Sigmoid colon (tissue), 7 donors: ENCODE results near the gene CBFA2T2. TPM values are rescaled to one million over a fixed set of nuclear protein-coding genes. Genes with fewer than 3 reads are reported as not detected.

Experiments
- DNase-seq: peaks from one replicate; pipeline ENCODE4 v3.0.0-alpha.2; 2019
- H3K27ac ChIP-seq, 4 donors: fragments of 200-600 bp; sonication (generic); one replicate each; pipeline ENCODE4 v1.5.1; 2016 to 2019; ENCODE audit warnings: mild to moderate bottlenecking in 1 of 4
- H3K27me3 ChIP-seq, 3 donors: fragments of 200-600 bp; sonication (generic); one replicate each; pipeline ENCODE4 v1.5.1; 2019; ENCODE audit warnings: mild to moderate bottlenecking in 1 of 3
- H3K36me3 ChIP-seq, 4 donors: fragments of 200-600 bp; sonication (generic); one replicate each; pipeline ENCODE4 v1.5.1; 2016 to 2019
- H3K4me1 ChIP-seq, 4 donors: fragments of 200-600 bp; sonication (generic); one replicate each; pipeline ENCODE4 v1.5.1; 2017 to 2019
- H3K4me3 ChIP-seq, 4 donors: fragments of 200-600 bp; sonication (generic); one replicate each; pipeline ENCODE4 v1.5.1; 2017 to 2019; ENCODE audit warnings: mild to moderate bottlenecking in 2 of 4, moderate library complexity in 1 of 4
- H3K9me3 ChIP-seq, 4 donors: fragments of 200-600 bp in 3 of 4; sonication (generic) in 3 of 4; one replicate each; pipeline versions ENCODE4 v1.5.1 to v1.6.1; 2013 to 2019
- EP300 ChIP-seq, 4 donors: sonication (generic); formaldehyde crosslinking; IDR thresholded peaks; one replicate each; pipeline ENCODE4 v1.6.1; 2017; ENCODE audit warnings: antibody characterized with exemption in 4 of 4
- POLR2A ChIP-seq, 2 donors: fragments of 450-650 bp; IDR thresholded peaks; one replicate each; pipeline ENCODE4 v1.6.1; 2016; ENCODE audit warnings: antibody characterized with exemption in 2 of 2, mild to moderate bottlenecking in 2 of 2, moderate library complexity in 2 of 2
- POLR2AphosphoS5 ChIP-seq, 4 donors: sonication (generic); formaldehyde crosslinking; IDR thresholded peaks; one replicate each; pipeline ENCODE4 v1.6.1; 2017; ENCODE audit warnings: antibody characterized with exemption in 4 of 4
- WGBS, 2 donors: extraction: QIAGEN DNeasy Blood & Tissue Kit; methylation state at CpG; one replicate each; pipeline ENCODE4 v1.1.7; 2013; 5-methylcytosine and 5-hydroxymethylcytosine counted together
- intact Hi-C: fragments of 100-400 bp; cut with DNase I; formaldehyde crosslinking; loops from one replicate; pipeline ENCODE4 v1.15.1; 2023
- polyA plus RNA-seq, 3 donors: library from polyadenylated mRNA; stranded (reverse); fragments of 200-250 nt; gene quantifications; one replicate each; pipeline ENCODE4 v1.2.3, GENCODE V29; 2013
- total RNA-seq, 4 donors: library from RNA; depleted of rRNA; stranded (reverse); fragments of >200 nt; gene quantifications; one replicate each; pipeline ENCODE4 v1.1.0, GENCODE V29; 2016
- TF ChIP-seq, protein P1 (sequence below), 4 experiments: fragments of 450-650 bp in 3 of 4; fragments of 200-600 bp in 1 of 4; IDR thresholded peaks; one replicate each; pipeline ENCODE4 v1.5.1; 2016 to 2019; ENCODE audit warnings: antibody characterized with exemption in 4 of 4, mild to moderate bottlenecking in 3 of 4, moderate library complexity in 2 of 4
- donor health status: healthy with polysubstance abuse.
- donor health status: Bipolar disorder and iron deficiency.
- donor health status: healthy.

Gene CBFA2T2
- total and polyA plus RNA-seq, 7 donors = 5.4 to 26.0 (median 17.1) TPM

DNA sequence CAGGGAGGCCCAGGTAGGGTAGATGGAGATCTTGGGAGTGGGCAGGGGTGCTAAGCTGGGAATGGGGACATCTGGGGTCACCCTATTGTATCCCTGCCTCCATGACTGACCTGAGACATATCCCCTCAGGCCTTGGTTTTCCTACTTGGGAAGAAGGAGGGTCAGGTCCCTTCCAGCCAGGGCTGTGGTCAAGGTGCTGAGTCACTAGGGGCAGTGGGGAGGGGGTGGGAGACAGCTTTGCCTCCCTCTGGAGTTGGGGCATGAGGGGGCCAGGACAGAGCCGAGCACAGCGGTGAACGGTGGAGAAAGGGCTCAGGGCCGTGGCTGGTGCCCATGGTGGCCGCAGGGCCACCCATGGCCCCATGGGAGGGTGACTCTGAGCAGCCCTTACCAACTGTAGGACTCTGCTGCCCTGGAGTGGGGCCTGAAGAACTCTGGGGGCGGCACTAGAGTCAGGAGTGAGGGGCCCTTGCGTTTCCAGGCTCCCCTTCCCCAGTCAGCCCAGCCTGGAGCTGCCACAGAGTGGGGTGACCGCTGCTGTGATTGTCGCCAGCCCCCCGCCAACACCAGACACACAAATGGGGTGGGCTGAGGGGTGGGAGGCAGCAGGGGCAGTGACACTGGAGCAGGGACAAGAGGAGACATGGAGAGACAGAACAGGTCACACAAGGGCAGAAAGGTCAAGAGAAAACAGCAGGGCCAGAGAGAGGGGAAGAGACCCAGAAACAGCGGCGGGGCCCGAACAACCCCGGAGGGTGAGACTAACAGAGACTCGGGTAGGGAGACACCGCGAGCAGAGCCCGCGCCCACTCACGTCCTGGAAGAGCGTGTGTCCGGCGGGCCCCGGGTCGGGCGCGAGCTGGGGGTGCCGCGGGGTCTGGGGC is 183.8 kb downstream of the CBFA2T2 start:
- peak; percentile 68 for DNase-seq
- Histone ChIP-seq H3K27me3 (no peaks in the 10 kb centered on the region), H3K27ac (peak overlapping the region; percentile 89 to 96 (median 94)), H3K9me3 (no peaks in the 10 kb centered on the region), H3K4me3 (peak overlapping the region; percentile 55 to 83 (median 74)), H3K4me1 (peaks cover 0 to 40% (median 40%) of the 10 kb centered on the region in 4 donors), H3K36me3 (peaks cover 0 to 30% (median 6%) of the 10 kb centered on the region in 4 donors)
- TF ChIP-seq, protein P1, sequence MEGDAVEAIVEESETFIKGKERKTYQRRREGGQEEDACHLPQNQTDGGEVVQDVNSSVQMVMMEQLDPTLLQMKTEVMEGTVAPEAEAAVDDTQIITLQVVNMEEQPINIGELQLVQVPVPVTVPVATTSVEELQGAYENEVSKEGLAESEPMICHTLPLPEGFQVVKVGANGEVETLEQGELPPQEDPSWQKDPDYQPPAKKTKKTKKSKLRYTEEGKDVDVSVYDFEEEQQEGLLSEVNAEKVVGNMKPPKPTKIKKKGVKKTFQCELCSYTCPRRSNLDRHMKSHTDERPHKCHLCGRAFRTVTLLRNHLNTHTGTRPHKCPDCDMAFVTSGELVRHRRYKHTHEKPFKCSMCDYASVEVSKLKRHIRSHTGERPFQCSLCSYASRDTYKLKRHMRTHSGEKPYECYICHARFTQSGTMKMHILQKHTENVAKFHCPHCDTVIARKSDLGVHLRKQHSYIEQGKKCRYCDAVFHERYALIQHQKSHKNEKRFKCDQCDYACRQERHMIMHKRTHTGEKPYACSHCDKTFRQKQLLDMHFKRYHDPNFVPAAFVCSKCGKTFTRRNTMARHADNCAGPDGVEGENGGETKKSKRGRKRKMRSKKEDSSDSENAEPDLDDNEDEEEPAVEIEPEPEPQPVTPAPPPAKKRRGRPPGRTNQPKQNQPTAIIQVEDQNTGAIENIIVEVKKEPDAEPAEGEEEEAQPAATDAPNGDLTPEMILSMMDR (IDR thresholded peaks at IDR 0.05) = no peak
- TF ChIP-seq POLR2A (IDR thresholded peaks at IDR 0.05) = no peak
- no peak for TF ChIP-seq POLR2AphosphoS5 (IDR thresholded peaks at IDR 0.05)
- TF ChIP-seq EP300 (IDR thresholded peaks at IDR 0.05) = no peak
- WGBS, 2 donors = 7 to 22% methylated on average over 29 of the region's 29 CpGs
- intact Hi-C loops = loop anchor here (5.0 kb wide), 1 partner anchor 139 kb away; the partner anchor contains the start of gene CHMP4B

DNA sequence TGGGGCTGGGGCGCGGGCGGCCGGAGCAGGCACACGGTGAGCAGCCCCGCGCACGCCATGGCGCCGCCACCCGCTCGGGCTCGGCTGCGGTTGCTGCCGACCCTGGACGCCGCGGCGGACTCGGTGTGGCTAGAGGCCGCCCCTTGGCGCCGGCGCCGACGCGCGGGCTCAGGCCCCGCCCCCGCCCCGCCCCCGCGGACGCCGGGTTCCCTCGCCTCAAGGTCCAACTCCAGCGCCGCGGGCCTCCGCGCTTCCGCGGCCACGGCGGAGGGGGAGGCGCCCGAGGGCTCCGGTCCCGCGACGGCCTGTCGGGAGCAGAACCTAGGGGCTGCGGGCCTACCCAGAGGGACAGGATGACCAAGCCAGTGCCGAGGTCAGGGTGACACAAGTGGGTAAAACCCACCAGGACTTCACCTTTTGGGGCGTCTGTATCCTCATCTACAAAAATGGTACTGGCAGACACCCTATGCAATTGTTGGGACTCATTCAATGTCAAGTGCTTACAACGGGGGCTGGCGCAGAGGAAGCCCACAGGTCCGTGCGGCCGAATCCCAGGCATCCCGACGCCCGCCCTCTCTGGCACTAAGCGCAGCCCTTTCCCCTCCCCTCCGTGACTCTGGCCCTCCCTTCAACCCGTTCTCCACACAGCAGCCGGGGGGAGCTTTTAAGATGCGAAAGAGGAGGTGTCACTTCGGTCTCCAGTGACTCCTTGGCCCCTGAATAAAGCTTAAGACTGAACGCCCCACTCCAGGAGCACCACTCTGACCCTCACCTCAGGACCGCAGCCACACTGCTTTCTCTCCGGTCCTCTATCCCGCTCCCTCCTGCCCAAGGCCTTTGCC is 184.6 kb downstream of the CBFA2T2 start, which contains the start of gene NECAB3:
Gene NECAB3 (minus strand): TSS at position 135 of the 842 bp plus-strand sequence. CDS start 76 bp downstream, at position 59.
- peak; percentile 94 for DNase-seq
- peak within 1 kb of the TSS; percentile 55 to 83 (median 74) for H3K4me3 ChIP-seq
- peaks cover 0 to 22% (median 5%) of the 10 kb centered on the region in 4 donors for H3K36me3 ChIP-seq
- peaks cover 0 to 40% (median 39%) of the 10 kb centered on the region in 4 donors for H3K4me1 ChIP-seq
- intact Hi-C loops = loop anchor here (5.0 kb wide), 1 partner anchor 138 kb away; the partner anchor contains the start of gene CHMP4B
- H3K9me3 ChIP-seq = no peaks in the 10 kb centered on the region
- no peaks in the 10 kb centered on the region for H3K27me3 ChIP-seq
- peak within 1 kb of the TSS; percentile 89 to 96 (median 94) for H3K27ac ChIP-seq
- WGBS, 2 donors = 2 to 5% methylated on average over 73 of the region's 73 CpGs
- TF ChIP-seq, protein P1 (IDR thresholded peaks at IDR 0.05) = no peak
- TF ChIP-seq EP300 (IDR thresholded peaks at IDR 0.05) = no peak
- peak; percentile 44 to 72 (median 66) for TF ChIP-seq POLR2AphosphoS5 (IDR thresholded peaks at IDR 0.05)
- TF ChIP-seq POLR2A (IDR thresholded peaks at IDR 0.05) = peak in 1 of 2 donors; percentile 17

GRCh38 chr20:33675136-33675959 is 185.5 kb downstream of the CBFA2T2 start:
- Histone ChIP-seq H3K27ac (peak overlapping the region; percentile 89 to 96 (median 94)), H3K9me3 (no peaks in the 10 kb centered on the region), H3K36me3 (peaks cover 0 to 14% (median 4%) of the 10 kb centered on the region in 4 donors), H3K4me1 (peaks cover 0 to 40% (median 39%) of the 10 kb centered on the region in 4 donors), H3K27me3 (no peaks in the 10 kb centered on the region), H3K4me3 (peak overlapping the region; percentile 32 to 83 (median 68))
- WGBS, 2 donors = 19 to 61% methylated on average over 16 of the region's 16 CpGs
- intact Hi-C loops = no loop called here
- peak; percentile 86 for DNase-seq
- TF ChIP-seq EP300 (IDR thresholded peaks at IDR 0.05) (no peak), POLR2A (IDR thresholded peaks at IDR 0.05) (no peak), POLR2AphosphoS5 (IDR thresholded peaks at IDR 0.05) (peak in 3 of 4 donors; percentile 34 to 49 (median 38))
- TF ChIP-seq, protein P1 (IDR thresholded peaks at IDR 0.05) = no peak

DNA sequence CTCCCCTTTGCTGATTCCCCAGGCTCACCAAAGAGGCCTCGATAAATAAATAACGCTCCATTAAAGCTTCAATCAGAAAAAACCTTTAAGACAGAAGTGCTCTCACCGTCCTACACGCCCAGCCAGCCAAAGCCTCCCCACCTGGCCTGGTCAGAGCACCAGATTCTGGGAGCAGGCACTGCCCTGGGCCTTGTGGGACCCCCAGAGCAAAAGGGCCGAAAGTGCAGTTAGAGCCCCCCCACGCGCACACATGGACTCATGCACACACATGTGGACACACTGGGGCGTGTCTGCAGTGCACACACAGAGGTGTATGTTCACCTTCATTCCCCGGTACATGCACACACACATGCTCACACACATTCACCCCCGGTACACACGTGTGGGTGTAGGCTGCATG is 186.2 kb downstream of the CBFA2T2 start:
- peak overlapping the region; percentile 89 to 96 (median 94) for H3K27ac ChIP-seq
- H3K4me3 ChIP-seq = no peak overlapping the region
- peaks cover 0 to 40% (median 39%) of the 10 kb centered on the region in 4 donors for H3K4me1 ChIP-seq
- WGBS, 2 donors = 90 to 93% methylated on average over 11 of the region's 11 CpGs
- DNase-seq = peak; percentile 67
- H3K36me3 ChIP-seq = peaks cover 0 to 8% (median 3%) of the 10 kb centered on the region in 4 donors
- no peak for TF ChIP-seq EP300 (IDR thresholded peaks at IDR 0.05)
- TF ChIP-seq, protein P1 (IDR thresholded peaks at IDR 0.05) = no peak
- TF ChIP-seq POLR2AphosphoS5 (IDR thresholded peaks at IDR 0.05) = no peak
- TF ChIP-seq POLR2A (IDR thresholded peaks at IDR 0.05) = no peak
- no peaks in the 10 kb centered on the region for H3K27me3 ChIP-seq
- no peaks in the 10 kb centered on the region for H3K9me3 ChIP-seq
- intact Hi-C loops = no loop called here
